HepG2 (cell line): ENCODE results near the gene ANLN. TPM values are rescaled to one million over a fixed set of nuclear protein-coding genes. Genes with fewer than 3 reads are reported as not detected.

Experiments
- FOSL2 ChIP-seq: sonication (generic); formaldehyde crosslinking; IDR thresholded peaks from 2 replicates; pipeline ENCODE4 v1.4.0; 2020; ENCODE audit warnings: missing genetic modification reagents
- GATA4 ChIP-seq: sonication (generic); IDR thresholded peaks from 2 replicates; pipeline ENCODE4 v1.6.1; 2016; ENCODE audit warnings: antibody characterized with exemption, low read depth, borderline replicate concordance
- GLI4 ChIP-seq: sonication (generic); formaldehyde crosslinking; IDR thresholded peaks from 2 replicates; pipeline ENCODE4 v1.5.1; 2020; ENCODE audit warnings: missing genetic modification reagents, mild to moderate bottlenecking, moderate library complexity, borderline replicate concordance
- GTF3A ChIP-seq: sonication (generic); formaldehyde crosslinking; conservative IDR thresholded peaks from 2 replicates; pipeline ENCODE4 v1.4.0; 2020; ENCODE audit warnings: mild to moderate bottlenecking, missing genetic modification reagents
- KAT7 ChIP-seq: IDR thresholded peaks from 2 replicates; pipeline ENCODE4 v1.6.1; 2018; ENCODE audit warnings: borderline replicate concordance, missing compliant biosample characterization
- KDM3A ChIP-seq: IDR thresholded peaks from 2 replicates; pipeline ENCODE4 v1.6.1; 2018; ENCODE audit warnings: low read depth, missing compliant biosample characterization
- MAFK ChIP-seq, 2 experiments: IDR thresholded peaks in 1 of 2; conservative IDR thresholded peaks in 1 of 2; 2 replicates each; pipeline ENCODE4 v1.6.1; 2011; ENCODE audit warnings: improper control_type of control experiment in 2 of 2, low read length in 2 of 2
- MED1 ChIP-seq: sonication (generic); formaldehyde crosslinking; IDR thresholded peaks from 2 replicates; pipeline ENCODE4 v1.4.0; 2020; ENCODE audit warnings: missing genetic modification reagents
- MYC ChIP-seq: sonication (generic); formaldehyde crosslinking; IDR thresholded peaks from 2 replicates; pipeline ENCODE4 v1.9.0; 2021; ENCODE audit warnings: missing genetic modification reagents, borderline replicate concordance
- NR3C1 ChIP-seq: sonication (generic); formaldehyde crosslinking; IDR thresholded peaks from 2 replicates; pipeline ENCODE4 v1.4.0; 2020; ENCODE audit warnings: missing genetic modification reagents
- RAD21 ChIP-seq: fragments of 450-650 bp; formaldehyde crosslinking; IDR thresholded peaks from 2 replicates; pipeline ENCODE4 v1.5.0; 2020; ENCODE audit warnings: mild to moderate bottlenecking
- RNF2 ChIP-seq: fragments of 450-650 bp; conservative IDR thresholded peaks from 2 replicates; pipeline ENCODE4 v1.6.1; 2016; ENCODE audit warnings: low read depth
- SAFB2 ChIP-seq: sonication (generic); formaldehyde crosslinking; IDR thresholded peaks from 2 replicates; pipeline ENCODE4 v1.5.1; 2020; ENCODE audit warnings: missing genetic modification reagents, low read depth, mild to moderate bottlenecking, borderline replicate concordance
- TEAD2 ChIP-seq: sonication (generic); formaldehyde crosslinking; IDR thresholded peaks from 2 replicates; pipeline ENCODE4 v1.9.0; 2021; ENCODE audit warnings: missing genetic modification reagents
- ZFX ChIP-seq: sonication (generic); formaldehyde crosslinking; IDR thresholded peaks from 2 replicates; pipeline ENCODE4 v1.4.0; 2020; ENCODE audit warnings: mild to moderate bottlenecking, low read depth, missing genetic modification reagents, moderate library complexity
- ZNF562 ChIP-seq: sonication (generic); formaldehyde crosslinking; IDR thresholded peaks from 2 replicates; pipeline ENCODE4 v1.8.0; 2022; ENCODE audit warnings: missing genetic modification reagents, borderline replicate concordance
- ZNF589 ChIP-seq: sonication (generic); formaldehyde crosslinking; conservative IDR thresholded peaks from 2 replicates; pipeline ENCODE4 v1.8.0; 2022; ENCODE audit warnings: mild to moderate bottlenecking, moderate library complexity, missing genetic modification reagents
- ZNF883 ChIP-seq: sonication (generic); formaldehyde crosslinking; IDR thresholded peaks from 2 replicates; pipeline ENCODE4 v1.5.1; 2020; ENCODE audit warnings: mild to moderate bottlenecking, missing genetic modification reagents; ENCODE audit errors: not compliant biosample characterization
- polyA plus RNA-seq, 8 experiments: library from polyadenylated mRNA; depleted of rRNA in 3 of 8; stranded (reverse) in 7 of 8; unstranded in 1 of 8; fragments of >200 nt; fragmentation: Illumina TruSeq in 4 of 8; extraction: Trizol in 4 of 8; gene quantifications; 2 replicates each; pipeline versions ENCODE4 v1.2.1 to v1.2.3, GENCODE V29; 2011 to 2016; ENCODE audit warnings: low read depth in 4 of 8, missing spikeins in 1 of 8, mixed read lengths in 1 of 8; ENCODE audit not compliant: insufficient read depth in 1 of 8
- total RNA-seq, 5 experiments: library from RNA; depleted of rRNA; stranded (reverse); fragments of >200 nt; fragmentation: Illumina TruSeq; extraction: Trizol; gene quantifications; 2 replicates each; pipeline ENCODE4 v1.2.3, GENCODE V29; 2016; ENCODE audit warnings: low read depth in 1 of 5
- TF ChIP-seq, protein P1 (sequence below): sonication (generic); formaldehyde crosslinking; IDR thresholded peaks from 2 replicates; pipeline ENCODE4 v1.5.1; 2020; ENCODE audit warnings: mild to moderate bottlenecking, missing genetic modification reagents, borderline replicate concordance
- TF ChIP-seq, protein P2 (sequence below): sonication (generic); formaldehyde crosslinking; IDR thresholded peaks from 2 replicates; pipeline ENCODE4 v1.4.0; 2020; ENCODE audit warnings: missing genetic modification reagents, borderline replicate concordance

ANLN gene
- total and polyA plus RNA-seq, 2 of the 13 experiments (the other 11 are each of a cell fraction or from before 2014, with no cell fraction given): 20.0 to 72.0 TPM

DNA sequence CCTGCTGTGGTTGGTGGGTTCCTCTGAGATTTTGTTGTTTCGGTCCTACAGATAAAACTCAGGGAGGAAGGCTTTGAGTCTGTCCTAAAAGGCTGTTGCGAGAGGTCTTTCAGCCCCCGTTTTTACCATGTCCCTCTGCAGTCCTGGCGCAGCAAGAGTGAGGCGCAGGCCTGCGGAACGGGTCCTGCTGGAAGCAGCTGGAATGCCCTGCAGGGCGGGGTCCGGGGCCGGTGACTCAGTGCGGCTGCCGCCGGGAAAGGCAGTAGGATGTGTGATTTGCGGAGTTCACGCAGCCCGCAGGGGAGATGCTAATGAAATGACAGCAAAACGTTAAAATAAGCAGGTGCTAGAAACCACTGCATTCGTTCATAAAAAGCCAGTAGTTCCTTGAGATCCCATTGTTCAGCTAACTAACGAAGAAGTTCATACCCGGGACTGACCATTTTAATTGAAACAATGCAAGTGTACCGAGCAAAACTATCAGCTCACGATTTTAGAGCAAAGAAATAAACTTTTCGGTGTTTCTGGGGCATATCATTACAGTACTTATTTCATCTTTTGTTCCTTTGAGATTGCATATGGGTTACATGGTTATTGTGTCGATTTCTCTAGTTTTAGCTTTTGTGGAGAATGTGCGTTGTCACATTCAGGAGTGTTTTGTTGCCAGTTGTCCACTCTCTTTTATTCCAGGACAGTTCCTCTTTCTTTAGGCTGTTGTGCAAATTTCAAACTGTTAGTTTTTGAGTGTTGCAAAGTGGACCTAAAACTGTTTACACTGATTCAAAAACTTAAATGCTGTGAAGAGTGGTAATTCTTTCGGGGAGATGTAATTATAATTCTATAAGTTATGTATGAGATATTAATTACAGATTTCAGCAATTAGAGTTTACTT is 783 bp downstream of the ANLN start (continued):
- TF ChIP-seq, protein P1, sequence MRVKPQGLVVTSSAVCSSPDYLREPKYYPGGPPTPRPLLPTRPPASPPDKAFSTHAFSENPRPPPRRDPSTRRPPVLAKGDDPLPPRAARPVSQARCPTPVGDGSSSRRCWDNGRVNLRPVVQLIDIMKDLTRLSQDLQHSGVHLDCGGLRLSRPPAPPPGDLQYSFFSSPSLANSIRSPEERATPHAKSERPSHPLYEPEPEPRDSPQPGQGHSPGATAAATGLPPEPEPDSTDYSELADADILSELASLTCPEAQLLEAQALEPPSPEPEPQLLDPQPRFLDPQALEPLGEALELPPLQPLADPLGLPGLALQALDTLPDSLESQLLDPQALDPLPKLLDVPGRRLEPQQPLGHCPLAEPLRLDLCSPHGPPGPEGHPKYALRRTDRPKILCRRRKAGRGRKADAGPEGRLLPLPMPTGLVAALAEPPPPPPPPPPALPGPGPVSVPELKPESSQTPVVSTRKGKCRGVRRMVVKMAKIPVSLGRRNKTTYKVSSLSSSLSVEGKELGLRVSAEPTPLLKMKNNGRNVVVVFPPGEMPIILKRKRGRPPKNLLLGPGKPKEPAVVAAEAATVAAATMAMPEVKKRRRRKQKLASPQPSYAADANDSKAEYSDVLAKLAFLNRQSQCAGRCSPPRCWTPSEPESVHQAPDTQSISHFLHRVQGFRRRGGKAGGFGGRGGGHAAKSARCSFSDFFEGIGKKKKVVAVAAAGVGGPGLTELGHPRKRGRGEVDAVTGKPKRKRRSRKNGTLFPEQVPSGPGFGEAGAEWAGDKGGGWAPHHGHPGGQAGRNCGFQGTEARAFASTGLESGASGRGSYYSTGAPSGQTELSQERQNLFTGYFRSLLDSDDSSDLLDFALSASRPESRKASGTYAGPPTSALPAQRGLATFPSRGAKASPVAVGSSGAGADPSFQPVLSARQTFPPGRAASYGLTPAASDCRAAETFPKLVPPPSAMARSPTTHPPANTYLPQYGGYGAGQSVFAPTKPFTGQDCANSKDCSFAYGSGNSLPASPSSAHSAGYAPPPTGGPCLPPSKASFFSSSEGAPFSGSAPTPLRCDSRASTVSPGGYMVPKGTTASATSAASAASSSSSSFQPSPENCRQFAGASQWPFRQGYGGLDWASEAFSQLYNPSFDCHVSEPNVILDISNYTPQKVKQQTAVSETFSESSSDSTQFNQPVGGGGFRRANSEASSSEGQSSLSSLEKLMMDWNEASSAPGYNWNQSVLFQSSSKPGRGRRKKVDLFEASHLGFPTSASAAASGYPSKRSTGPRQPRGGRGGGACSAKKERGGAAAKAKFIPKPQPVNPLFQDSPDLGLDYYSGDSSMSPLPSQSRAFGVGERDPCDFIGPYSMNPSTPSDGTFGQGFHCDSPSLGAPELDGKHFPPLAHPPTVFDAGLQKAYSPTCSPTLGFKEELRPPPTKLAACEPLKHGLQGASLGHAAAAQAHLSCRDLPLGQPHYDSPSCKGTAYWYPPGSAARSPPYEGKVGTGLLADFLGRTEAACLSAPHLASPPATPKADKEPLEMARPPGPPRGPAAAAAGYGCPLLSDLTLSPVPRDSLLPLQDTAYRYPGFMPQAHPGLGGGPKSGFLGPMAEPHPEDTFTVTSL (CRISPR knock-in tag): peak; percentile 57; the same call in 1 of the 2 replicates
- no peak for TF ChIP-seq RNF2
- TF ChIP-seq NR3C1 (CRISPR knock-in tag): no peak
- no peak for TF ChIP-seq TEAD2 (CRISPR knock-in tag)
- TF ChIP-seq FOSL2: peak; percentile 94
- TF ChIP-seq KDM3A (CRISPR knock-in tag): no peak
- peak; percentile 97 for TF ChIP-seq KAT7 (CRISPR knock-in tag)
- no peak for TF ChIP-seq MAFK (conservative IDR thresholded peaks at IDR 0.05 in 1 of 2, IDR thresholded peaks at IDR 0.05 in 1 of 2; ENCODE audit: low read length in 2 of 2)
- TF ChIP-seq GATA4: no peak
- no peak for TF ChIP-seq GTF3A
- TF ChIP-seq ZNF883 (CRISPR knock-in tag): peak; percentile 48
- TF ChIP-seq ZNF562 (CRISPR knock-in tag): no peak
- TF ChIP-seq SAFB2 (CRISPR knock-in tag): no peak
- peak; percentile 98 for TF ChIP-seq ZFX (CRISPR knock-in tag)
- TF ChIP-seq, protein P2, sequence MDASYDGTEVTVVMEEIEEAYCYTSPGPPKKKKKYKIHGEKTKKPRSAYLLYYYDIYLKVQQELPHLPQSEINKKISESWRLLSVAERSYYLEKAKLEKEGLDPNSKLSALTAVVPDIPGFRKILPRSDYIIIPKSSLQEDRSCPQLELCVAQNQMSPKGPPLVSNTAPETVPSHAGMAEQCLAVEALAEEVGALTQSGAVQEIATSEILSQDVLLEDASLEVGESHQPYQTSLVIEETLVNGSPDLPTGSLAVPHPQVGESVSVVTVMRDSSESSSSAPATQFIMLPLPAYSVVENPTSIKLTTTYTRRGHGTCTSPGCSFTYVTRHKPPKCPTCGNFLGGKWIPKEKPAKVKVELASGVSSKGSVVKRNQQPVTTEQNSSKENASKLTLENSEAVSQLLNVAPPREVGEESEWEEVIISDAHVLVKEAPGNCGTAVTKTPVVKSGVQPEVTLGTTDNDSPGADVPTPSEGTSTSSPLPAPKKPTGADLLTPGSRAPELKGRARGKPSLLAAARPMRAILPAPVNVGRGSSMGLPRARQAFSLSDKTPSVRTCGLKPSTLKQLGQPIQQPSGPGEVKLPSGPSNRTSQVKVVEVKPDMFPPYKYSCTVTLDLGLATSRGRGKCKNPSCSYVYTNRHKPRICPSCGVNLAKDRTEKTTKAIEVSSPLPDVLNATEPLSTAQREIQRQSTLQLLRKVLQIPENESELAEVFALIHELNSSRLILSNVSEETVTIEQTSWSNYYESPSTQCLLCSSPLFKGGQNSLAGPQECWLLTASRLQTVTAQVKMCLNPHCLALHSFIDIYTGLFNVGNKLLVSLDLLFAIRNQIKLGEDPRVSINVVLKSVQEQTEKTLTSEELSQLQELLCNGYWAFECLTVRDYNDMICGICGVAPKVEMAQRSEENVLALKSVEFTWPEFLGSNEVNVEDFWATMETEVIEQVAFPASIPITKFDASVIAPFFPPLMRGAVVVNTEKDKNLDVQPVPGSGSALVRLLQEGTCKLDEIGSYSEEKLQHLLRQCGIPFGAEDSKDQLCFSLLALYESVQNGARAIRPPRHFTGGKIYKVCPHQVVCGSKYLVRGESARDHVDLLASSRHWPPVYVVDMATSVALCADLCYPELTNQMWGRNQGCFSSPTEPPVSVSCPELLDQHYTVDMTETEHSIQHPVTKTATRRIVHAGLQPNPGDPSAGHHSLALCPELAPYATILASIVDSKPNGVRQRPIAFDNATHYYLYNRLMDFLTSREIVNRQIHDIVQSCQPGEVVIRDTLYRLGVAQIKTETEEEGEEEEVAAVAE (CRISPR knock-in tag): 0 out of 2 replicates have a peak, but pooled peaks have one; percentile 36
- TF ChIP-seq MYC (CRISPR knock-in tag): no peak
- TF ChIP-seq GLI4: peak; percentile 64; the same call in 1 of the 2 replicates
- TF ChIP-seq ZNF589 (CRISPR knock-in tag): 0 out of 2 replicates have a peak, but pooled peaks have one; percentile 66
- no peak; the same call in 1 of the 2 replicates for TF ChIP-seq MED1 (CRISPR knock-in tag)
- TF ChIP-seq RAD21 (CRISPR knock-in tag): no peak
